HepG2 (cell line): Measurements from ENCODE around the gene ZNF282.

Experiments used
- CTCF ChIP-seq: sonication (generic); formaldehyde crosslinking; IDR thresholded peaks from 2 replicates; pipeline ENCODE4 v1.5.0; 2020; ENCODE audit warnings: mild to moderate bottlenecking, missing genetic modification reagents, moderate library complexity
- DNMT3B ChIP-seq: conservative IDR thresholded peaks from 2 replicates; pipeline ENCODE4 v1.6.1; 2016; ENCODE audit warnings: missing biosample characterization, control low read depth
- ETV6 ChIP-seq: sonication (generic); formaldehyde crosslinking; conservative IDR thresholded peaks from 2 replicates; pipeline ENCODE4 v1.4.0; 2020; ENCODE audit warnings: missing genetic modification reagents
- EZH2 ChIP-seq: conservative IDR thresholded peaks from 2 replicates; pipeline ENCODE4 v1.6.1; 2012; ENCODE audit warnings: mild to moderate bottlenecking, low read depth, low read length, moderate library complexity
- ZNF256 ChIP-seq: sonication (generic); formaldehyde crosslinking; conservative IDR thresholded peaks from 2 replicates; pipeline ENCODE4 v1.4.0; 2020; ENCODE audit warnings: missing genetic modification reagents

GRCh38 chr7:149245744-149246143, 50.4 kb downstream of the ZNF282 start:
- TF ChIP-seq CTCF (CRISPR knock-in tag), result no peak
- TF ChIP-seq EZH2, result no peak
- TF ChIP-seq ZNF256 (CRISPR knock-in tag), result no peak
- TF ChIP-seq DNMT3B, result no peak
- no peak for TF ChIP-seq ETV6 (CRISPR knock-in tag)
